HL-60 (cell line): ENCODE results near the gene B3GALT5.

ENCODE experiments used
- DNase-seq, 2 experiments: peaks; one replicate each; pipeline ENCODE4 v3.0.0-alpha.2; 2010 to 2020; ENCODE audit warnings: low read depth in 1 of 2, low spot score in 1 of 2
- H3K27ac ChIP-seq: fragments of 250-450 bp; sonication (Bioruptor Pico); replicated peaks from 2 replicates; pipeline ENCODE4 v1.5.1; 2020; ENCODE audit warnings: mild to moderate bottlenecking, moderate library complexity
- H3K27me3 ChIP-seq: fragments of 250-450 bp; sonication (Bioruptor Pico); 2 replicates; pipeline ENCODE4 v1.5.1; 2021; ENCODE audit warnings: mild to moderate bottlenecking, moderate library complexity; ENCODE audit not compliant: insufficient read depth, poor library complexity, severe bottlenecking
- H3K4me3 ChIP-seq: replicated peaks from 2 replicates; pipeline ENCODE4 v1.5.1; 2011; ENCODE audit warnings: mild to moderate bottlenecking, control low read depth, low read length; ENCODE audit not compliant: insufficient read depth
- GABPA ChIP-seq: IDR thresholded peaks from 2 replicates; pipeline ENCODE4 v1.6.1; 2012; ENCODE audit warnings: low read depth
- POLR2AphosphoS5 ChIP-seq: IDR thresholded peaks from 2 replicates; pipeline ENCODE4 v1.6.1; 2012; ENCODE audit warnings: low read depth
- REST ChIP-seq: IDR thresholded peaks from 2 replicates; pipeline ENCODE4 v1.6.1; 2012; ENCODE audit warnings: low read depth; ENCODE audit not compliant: insufficient replicate concordance
- SPI1 ChIP-seq: IDR thresholded peaks from 2 replicates; pipeline ENCODE4 v1.6.1; 2012; ENCODE audit warnings: low read depth, mild to moderate bottlenecking, borderline replicate concordance
- TF ChIP-seq, protein P1 (sequence below): IDR thresholded peaks from one replicate; pipeline ENCODE4 v1.5.1; 2011; ENCODE audit warnings: low read length, control low read depth, inconsistent platforms; ENCODE audit not compliant: insufficient read depth

Gene B3GALT5

DNA sequence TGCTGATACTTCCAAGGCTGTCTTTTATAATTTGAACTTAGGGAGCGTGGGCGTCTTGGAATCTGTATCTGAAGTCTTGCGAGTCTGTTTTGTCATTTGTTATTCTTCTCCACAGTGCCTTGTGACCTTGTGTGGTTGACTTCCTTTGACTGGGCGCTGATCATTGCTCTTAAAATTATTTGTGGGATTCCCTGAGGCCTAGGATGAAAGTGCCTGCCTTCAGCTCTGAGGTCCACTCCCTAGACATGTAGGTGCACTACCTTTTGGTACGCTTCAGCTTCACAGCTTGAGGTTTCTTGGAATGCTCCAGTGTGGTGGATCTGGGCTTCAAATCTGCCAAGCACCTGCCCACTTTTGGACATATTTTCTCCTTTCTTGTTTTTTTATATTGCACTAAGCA is 82.0 kb downstream of the B3GALT5 start:
- TF ChIP-seq GABPA (no peak), REST (no peak), POLR2AphosphoS5 (no peak), SPI1 (no peak)
- TF ChIP-seq, protein P1, sequence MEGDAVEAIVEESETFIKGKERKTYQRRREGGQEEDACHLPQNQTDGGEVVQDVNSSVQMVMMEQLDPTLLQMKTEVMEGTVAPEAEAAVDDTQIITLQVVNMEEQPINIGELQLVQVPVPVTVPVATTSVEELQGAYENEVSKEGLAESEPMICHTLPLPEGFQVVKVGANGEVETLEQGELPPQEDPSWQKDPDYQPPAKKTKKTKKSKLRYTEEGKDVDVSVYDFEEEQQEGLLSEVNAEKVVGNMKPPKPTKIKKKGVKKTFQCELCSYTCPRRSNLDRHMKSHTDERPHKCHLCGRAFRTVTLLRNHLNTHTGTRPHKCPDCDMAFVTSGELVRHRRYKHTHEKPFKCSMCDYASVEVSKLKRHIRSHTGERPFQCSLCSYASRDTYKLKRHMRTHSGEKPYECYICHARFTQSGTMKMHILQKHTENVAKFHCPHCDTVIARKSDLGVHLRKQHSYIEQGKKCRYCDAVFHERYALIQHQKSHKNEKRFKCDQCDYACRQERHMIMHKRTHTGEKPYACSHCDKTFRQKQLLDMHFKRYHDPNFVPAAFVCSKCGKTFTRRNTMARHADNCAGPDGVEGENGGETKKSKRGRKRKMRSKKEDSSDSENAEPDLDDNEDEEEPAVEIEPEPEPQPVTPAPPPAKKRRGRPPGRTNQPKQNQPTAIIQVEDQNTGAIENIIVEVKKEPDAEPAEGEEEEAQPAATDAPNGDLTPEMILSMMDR, result no peak
- H3K4me3 ChIP-seq, result no peak overlapping the region
- H3K27ac ChIP-seq, result no peak overlapping the region
- DNase-seq, result no peak
- H3K27me3 ChIP-seq, result no peaks in the 10 kb centered on the region

DNA sequence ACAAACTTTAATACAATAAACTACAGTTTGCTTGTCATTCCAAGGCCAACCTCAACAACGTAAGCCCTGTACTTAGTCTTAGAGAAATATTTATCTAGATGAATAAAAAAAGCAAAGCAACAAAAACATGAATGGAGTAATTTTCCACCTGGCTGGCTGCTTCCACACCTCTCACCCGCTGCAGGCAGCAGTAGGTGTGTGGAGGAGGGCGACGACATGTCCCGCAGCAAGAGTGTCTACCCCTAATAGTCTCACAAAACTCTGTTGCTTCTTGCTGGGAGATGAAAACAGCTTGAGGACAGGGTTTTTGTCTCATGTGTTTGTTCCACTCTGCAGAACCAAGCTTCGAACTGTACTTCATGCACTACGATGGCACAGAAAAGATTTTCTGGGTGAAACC is 83.5 kb downstream of the B3GALT5 start:
- no peak for TF ChIP-seq GABPA
- TF ChIP-seq POLR2AphosphoS5, result no peak
- TF ChIP-seq, protein P1, result no peak
- no peak for TF ChIP-seq REST
- no peak for TF ChIP-seq SPI1
- H3K4me3 ChIP-seq, result no peak overlapping the region
- no peak for DNase-seq
- peaks cover 2% of the 10 kb centered on the region for H3K27me3 ChIP-seq
- no peak overlapping the region for H3K27ac ChIP-seq

DNA sequence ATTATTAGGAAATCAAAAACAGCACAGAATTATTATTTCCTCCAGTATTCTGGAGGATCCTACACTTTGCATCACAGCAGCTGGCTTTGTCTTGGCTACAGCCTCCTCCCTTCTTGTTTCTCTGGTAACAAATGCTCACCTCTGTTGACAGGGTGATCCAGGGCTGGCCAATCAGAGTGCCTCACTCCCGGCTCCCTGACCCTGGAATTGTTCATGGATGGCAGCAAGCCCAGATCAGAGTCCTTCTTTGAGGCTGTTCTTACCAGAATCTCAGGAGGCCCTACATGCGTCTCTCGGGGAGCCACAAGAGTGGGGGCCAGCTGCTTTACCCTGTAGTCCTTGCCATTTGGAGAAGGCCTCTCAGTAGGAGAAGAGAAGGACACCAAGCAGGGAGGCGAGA is 83.9 kb downstream of the B3GALT5 start:
- TF ChIP-seq REST (no peak), GABPA (no peak), POLR2AphosphoS5 (no peak), SPI1 (no peak)
- TF ChIP-seq, protein P1, result no peak
- Histone ChIP-seq H3K4me3 (no peak overlapping the region), H3K27ac (no peak overlapping the region), H3K27me3 (peaks cover 3% of the 10 kb centered on the region)
- DNase-seq, result no peak
